ENCODE data around the gene PKP2.

PKP2 gene

DNA sequence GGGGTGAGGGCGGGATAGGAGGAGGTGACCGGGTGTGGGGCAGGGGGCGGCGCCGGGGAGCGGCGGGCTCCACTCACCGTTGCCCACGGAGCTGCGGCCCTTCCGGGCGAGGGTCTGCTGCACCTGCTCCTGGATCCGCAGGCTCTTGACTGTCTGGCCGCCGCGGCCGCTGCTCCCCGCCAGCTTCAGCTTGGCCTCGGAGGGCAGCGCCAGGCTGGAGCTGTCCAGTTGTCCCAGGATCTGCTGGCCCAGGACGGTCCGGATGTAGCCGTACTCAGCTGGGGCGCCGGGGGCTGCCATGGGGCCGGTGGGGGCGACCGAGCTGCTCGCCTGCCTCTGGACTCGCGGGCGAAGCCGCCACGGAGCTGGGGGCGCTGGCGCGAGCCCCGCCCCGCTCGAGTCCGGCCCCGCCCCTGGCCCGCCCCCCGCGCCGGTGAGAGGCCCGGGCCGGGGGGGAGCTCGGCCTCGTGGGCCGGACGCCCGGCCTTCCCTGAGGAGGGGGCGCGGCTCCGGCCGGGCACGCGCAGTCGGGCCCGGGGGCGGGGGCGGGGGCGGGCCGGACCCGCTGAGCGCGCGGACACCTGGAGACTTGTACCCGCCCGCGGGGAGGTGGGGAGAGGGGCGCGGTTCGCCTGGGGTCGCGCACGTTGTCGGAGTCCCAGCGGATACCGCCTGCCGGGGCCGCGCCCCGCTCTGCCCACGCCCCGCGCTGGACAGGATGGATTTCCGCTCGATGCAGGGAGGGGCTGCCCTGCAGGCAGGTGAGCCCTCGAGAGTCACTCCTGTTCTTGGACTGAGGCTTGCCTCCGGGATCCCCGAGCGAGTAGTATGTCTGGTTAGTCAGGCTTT, at the start of gene PKP2:
Gene PKP2, minus strand, starts transcription at position 346 of the 849 bp plus-strand sequence. Its CDS starts 46 bp downstream, at position 300.
- peak; percentile 82 for ATAC-seq
- TF ChIP-seq ZFP3 (CRISPR knock-in tag; IDR thresholded peaks at IDR 0.05) (no peak), GLIS3 (CRISPR knock-in tag; IDR thresholded peaks at IDR 0.05) (no peak), TCF4 (CRISPR knock-in tag; IDR thresholded peaks at IDR 0.05; ENCODE audit: borderline replicate concordance) (no peak), ESRRG (CRISPR knock-in tag; IDR thresholded peaks at IDR 0.05) (no peak), TOX (CRISPR knock-in tag; IDR thresholded peaks at IDR 0.05; ENCODE audit: borderline replicate concordance) (no peak), ISL1 (CRISPR knock-in tag; IDR thresholded peaks at IDR 0.05) (no peak), BACH2 (CRISPR knock-in tag; IDR thresholded peaks at IDR 0.05; ENCODE audit: borderline replicate concordance) (no peak)
- TF ChIP-seq, protein P1, sequence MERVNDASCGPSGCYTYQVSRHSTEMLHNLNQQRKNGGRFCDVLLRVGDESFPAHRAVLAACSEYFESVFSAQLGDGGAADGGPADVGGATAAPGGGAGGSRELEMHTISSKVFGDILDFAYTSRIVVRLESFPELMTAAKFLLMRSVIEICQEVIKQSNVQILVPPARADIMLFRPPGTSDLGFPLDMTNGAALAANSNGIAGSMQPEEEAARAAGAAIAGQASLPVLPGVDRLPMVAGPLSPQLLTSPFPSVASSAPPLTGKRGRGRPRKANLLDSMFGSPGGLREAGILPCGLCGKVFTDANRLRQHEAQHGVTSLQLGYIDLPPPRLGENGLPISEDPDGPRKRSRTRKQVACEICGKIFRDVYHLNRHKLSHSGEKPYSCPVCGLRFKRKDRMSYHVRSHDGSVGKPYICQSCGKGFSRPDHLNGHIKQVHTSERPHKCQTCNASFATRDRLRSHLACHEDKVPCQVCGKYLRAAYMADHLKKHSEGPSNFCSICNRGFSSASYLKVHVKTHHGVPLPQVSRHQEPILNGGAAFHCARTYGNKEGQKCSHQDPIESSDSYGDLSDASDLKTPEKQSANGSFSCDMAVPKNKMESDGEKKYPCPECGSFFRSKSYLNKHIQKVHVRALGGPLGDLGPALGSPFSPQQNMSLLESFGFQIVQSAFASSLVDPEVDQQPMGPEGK (CRISPR knock-in tag; IDR thresholded peaks at IDR 0.05; ENCODE audit: borderline replicate concordance), result no peak

DNA sequence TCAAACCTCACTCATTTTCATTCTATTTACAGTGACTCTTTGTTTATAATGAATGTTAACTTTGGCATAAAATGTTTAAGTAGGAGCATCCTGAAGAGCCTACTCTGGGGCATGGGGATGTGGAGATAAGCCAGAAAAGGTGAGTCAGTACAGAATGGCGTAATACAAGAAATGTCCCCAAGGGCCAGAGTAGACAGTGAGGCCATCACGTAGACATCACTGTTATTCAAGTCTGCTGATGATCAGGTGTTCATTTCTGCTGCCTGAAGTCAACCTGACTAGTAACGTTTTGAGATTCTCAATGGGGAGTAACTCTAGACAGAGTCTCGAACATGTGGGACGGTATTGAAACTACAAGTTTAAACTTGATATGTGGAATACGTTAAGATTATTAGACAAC, 47.6 kb upstream of the PKP2 start:
- ATAC-seq, result no peak
- TF ChIP-seq CSDC2 (CRISPR knock-in tag; IDR thresholded peaks at IDR 0.05) (no peak), GLIS3 (CRISPR knock-in tag; IDR thresholded peaks at IDR 0.05) (no peak)
- TF ChIP-seq, protein P2, sequence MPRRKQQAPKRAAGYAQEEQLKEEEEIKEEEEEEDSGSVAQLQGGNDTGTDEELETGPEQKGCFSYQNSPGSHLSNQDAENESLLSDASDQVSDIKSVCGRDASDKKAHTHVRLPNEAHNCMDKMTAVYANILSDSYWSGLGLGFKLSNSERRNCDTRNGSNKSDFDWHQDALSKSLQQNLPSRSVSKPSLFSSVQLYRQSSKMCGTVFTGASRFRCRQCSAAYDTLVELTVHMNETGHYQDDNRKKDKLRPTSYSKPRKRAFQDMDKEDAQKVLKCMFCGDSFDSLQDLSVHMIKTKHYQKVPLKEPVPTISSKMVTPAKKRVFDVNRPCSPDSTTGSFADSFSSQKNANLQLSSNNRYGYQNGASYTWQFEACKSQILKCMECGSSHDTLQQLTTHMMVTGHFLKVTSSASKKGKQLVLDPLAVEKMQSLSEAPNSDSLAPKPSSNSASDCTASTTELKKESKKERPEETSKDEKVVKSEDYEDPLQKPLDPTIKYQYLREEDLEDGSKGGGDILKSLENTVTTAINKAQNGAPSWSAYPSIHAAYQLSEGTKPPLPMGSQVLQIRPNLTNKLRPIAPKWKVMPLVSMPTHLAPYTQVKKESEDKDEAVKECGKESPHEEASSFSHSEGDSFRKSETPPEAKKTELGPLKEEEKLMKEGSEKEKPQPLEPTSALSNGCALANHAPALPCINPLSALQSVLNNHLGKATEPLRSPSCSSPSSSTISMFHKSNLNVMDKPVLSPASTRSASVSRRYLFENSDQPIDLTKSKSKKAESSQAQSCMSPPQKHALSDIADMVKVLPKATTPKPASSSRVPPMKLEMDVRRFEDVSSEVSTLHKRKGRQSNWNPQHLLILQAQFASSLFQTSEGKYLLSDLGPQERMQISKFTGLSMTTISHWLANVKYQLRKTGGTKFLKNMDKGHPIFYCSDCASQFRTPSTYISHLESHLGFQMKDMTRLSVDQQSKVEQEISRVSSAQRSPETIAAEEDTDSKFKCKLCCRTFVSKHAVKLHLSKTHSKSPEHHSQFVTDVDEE (CRISPR knock-in tag; IDR thresholded peaks at IDR 0.05), result no peak

DNA sequence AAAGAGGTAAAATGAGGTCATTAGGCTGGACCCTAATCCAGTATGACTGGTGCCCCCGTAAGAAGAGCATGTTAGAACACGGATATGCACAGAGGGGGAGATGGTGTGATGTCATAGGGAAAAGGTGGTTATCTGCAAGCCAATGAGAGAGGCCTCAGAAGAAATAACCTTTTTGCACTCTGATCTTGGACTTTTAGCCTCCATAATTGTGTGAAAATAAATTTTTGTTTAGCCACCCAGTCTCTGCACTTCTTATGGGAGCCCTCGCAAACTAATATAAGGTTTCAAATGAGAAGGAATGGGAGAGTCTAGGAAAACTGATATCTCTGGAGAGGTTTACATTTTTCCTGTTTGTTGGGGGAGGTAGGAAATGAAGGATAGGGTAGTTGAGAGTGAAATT, 43.2 kb upstream of the PKP2 start:
- no peak for ATAC-seq
- no peak for TF ChIP-seq ARNTL (CRISPR knock-in tag; IDR thresholded peaks at IDR 0.05; ENCODE audit: borderline replicate concordance, low read depth)
- no peak for TF ChIP-seq SNAI2 (CRISPR knock-in tag; IDR thresholded peaks at IDR 0.05)
- no peak for TF ChIP-seq CSDC2 (CRISPR knock-in tag; IDR thresholded peaks at IDR 0.05)
- TF ChIP-seq ZC3H10 (CRISPR knock-in tag; IDR thresholded peaks at IDR 0.05), result no peak
- TF ChIP-seq ZNF8 (CRISPR knock-in tag; IDR thresholded peaks at IDR 0.05), result no peak
- no peak for TF ChIP-seq ISL1 (CRISPR knock-in tag; IDR thresholded peaks at IDR 0.05)
- TF ChIP-seq ZFP30 (CRISPR knock-in tag; IDR thresholded peaks at IDR 0.05), result no peak
- TF ChIP-seq, protein P3, sequence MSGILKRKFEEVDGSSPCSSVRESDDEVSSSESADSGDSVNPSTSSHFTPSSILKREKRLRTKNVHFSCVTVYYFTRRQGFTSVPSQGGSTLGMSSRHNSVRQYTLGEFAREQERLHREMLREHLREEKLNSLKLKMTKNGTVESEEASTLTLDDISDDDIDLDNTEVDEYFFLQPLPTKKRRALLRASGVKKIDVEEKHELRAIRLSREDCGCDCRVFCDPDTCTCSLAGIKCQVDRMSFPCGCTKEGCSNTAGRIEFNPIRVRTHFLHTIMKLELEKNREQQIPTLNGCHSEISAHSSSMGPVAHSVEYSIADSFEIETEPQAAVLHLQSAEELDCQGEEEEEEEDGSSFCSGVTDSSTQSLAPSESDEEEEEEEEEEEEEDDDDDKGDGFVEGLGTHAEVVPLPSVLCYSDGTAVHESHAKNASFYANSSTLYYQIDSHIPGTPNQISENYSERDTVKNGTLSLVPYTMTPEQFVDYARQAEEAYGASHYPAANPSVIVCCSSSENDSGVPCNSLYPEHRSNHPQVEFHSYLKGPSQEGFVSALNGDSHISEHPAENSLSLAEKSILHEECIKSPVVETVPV (CRISPR knock-in tag; IDR thresholded peaks at IDR 0.05), result no peak
- TF ChIP-seq BACH2 (CRISPR knock-in tag; IDR thresholded peaks at IDR 0.05; ENCODE audit: borderline replicate concordance), result no peak
- TF ChIP-seq, protein P4, sequence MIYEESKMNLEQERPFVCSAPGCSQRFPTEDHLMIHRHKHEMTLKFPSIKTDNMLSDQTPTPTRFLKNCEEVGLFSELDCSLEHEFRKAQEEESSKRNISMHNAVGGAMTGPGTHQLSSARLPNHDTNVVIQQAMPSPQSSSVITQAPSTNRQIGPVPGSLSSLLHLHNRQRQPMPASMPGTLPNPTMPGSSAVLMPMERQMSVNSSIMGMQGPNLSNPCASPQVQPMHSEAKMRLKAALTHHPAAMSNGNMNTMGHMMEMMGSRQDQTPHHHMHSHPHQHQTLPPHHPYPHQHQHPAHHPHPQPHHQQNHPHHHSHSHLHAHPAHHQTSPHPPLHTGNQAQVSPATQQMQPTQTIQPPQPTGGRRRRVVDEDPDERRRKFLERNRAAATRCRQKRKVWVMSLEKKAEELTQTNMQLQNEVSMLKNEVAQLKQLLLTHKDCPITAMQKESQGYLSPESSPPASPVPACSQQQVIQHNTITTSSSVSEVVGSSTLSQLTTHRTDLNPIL (CRISPR knock-in tag; IDR thresholded peaks at IDR 0.05; ENCODE audit: low read depth), result no peak
- TF ChIP-seq GLIS3 (CRISPR knock-in tag; IDR thresholded peaks at IDR 0.05), result no peak
- no peak for TF ChIP-seq OSR1 (CRISPR knock-in tag; IDR thresholded peaks at IDR 0.05)
- no peak for TF ChIP-seq RARB (CRISPR knock-in tag; IDR thresholded peaks at IDR 0.05)
- TF ChIP-seq PPARA (CRISPR knock-in tag; IDR thresholded peaks at IDR 0.05; ENCODE audit: borderline replicate concordance), result no peak
- TF ChIP-seq, protein P1 (CRISPR knock-in tag; IDR thresholded peaks at IDR 0.05; ENCODE audit: borderline replicate concordance), result no peak
